ENCODE measurements around the gene XKR8.

XKR8 gene, protein sequence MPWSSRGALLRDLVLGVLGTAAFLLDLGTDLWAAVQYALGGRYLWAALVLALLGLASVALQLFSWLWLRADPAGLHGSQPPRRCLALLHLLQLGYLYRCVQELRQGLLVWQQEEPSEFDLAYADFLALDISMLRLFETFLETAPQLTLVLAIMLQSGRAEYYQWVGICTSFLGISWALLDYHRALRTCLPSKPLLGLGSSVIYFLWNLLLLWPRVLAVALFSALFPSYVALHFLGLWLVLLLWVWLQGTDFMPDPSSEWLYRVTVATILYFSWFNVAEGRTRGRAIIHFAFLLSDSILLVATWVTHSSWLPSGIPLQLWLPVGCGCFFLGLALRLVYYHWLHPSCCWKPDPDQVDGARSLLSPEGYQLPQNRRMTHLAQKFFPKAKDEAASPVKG

GRCh38 chr1:27959792-27960603 lies at the start of gene XKR8:
Gene XKR8 (plus strand): TSS chr1:27959973. CDS start chr1:27960070, 97 bp downstream.
- DNase-seq (ENCODE audit: low read depth): peak; percentile 36

DNA sequence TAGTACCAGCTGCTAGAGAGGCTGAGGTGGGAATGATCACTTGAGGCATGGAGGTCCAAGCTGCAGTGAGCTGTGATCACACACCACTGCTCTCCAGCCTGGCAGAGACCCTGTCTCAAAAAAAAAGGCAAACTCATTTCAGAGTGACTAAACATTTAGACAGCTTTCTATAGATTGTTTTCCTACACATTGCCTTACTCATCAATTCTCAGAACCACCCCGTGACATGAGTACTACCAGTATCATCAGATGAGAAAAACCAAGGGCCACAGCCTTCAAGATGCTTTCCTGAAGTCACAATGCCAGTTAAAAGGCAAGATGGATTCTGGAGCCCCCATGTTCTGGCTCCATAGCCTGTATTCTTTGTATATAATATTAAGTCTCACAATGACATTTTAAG lies 47.3 kb upstream of the XKR8 start:
- DNase-seq (ENCODE audit: low read depth): no peak

GRCh38 chr1:27915082-27915575 lies 44.6 kb upstream of the XKR8 start:
- no peak for DNase-seq (ENCODE audit: low read depth)

- DNase-seq (ENCODE audit: low read depth): no peak
Observed at GRCh38 chr1:27922272-27922671, 37.5 kb upstream of the XKR8 start.

GRCh38 chr1:27928216-27928954 lies 31.4 kb upstream of the XKR8 start:
- DNase-seq (ENCODE audit: low read depth): no peak

DNA sequence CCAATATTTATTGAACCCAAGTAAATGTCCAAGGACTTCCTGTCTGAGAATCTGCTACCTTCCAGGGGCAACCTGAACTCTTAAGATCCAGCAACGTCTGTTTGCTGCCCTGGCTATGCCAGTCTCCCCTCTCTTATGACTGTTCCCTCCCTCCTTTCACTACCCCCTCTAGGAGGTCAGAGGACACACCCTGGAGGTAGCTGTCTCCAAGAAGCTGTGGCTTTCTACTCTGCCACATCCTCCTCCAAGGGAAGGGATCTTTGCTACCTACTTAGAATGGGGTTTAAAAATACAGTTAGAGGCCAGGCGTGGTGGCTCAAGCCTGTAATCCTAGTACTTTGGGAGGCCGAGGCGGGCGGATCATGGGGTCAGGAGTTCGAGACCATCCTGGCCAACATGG lies 28.6 kb upstream of the XKR8 start:
- no peak for DNase-seq (ENCODE audit: low read depth)

GRCh38 chr1:27931759-27932158 lies 28.0 kb upstream of the XKR8 start:
- DNase-seq (ENCODE audit: low read depth): no peak

DNA sequence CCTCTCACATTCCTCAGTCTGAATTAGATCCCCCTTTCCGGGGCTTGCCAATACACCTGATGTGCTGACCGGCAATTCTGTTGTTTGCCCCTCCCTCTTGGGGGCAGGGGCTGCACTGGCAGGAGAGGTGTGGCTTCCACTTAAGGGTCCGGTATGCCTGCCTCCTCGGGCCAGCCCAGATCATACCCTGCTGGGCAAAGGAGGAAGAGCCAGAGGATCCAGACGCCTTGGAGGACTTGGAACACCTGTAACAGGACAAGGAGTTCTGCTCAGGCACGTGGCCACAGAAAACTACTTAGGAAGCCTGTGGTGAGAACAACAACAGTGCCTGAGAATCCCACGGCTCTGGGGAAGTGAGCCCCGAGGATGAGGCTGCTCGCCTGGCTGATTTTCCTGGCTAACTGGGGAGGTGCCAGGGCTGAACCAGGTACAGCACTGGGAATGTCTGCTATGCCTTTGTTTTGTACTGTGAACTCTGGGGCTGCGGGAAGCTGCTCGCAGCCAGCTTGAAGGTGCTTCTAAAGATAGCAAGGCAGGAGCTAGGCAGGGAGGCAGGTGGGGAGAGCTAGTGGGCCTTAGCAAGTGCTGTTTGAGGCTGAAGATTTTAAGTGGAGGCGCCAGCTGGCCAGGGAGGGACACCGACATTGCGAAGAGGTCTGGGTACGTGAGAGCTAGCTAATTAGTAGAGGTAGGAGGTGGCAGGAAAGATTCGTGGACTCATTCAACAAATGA lies 24.8 kb upstream of the XKR8 start, which contains the start of gene SMPDL3B:
SMPDL3B (plus strand) TSS at position 183 of the 732 bp plus-strand sequence; CDS start at position 367, 184 bp downstream.
- no peak for DNase-seq (ENCODE audit: low read depth)

GRCh38 chr1:27935721-27936120 lies 24.1 kb upstream of the XKR8 start:
- no peak for DNase-seq (ENCODE audit: low read depth)

GRCh38 chr1:27936370-27936769 lies 23.4 kb upstream of the XKR8 start:
- DNase-seq (ENCODE audit: low read depth): no peak

DNA sequence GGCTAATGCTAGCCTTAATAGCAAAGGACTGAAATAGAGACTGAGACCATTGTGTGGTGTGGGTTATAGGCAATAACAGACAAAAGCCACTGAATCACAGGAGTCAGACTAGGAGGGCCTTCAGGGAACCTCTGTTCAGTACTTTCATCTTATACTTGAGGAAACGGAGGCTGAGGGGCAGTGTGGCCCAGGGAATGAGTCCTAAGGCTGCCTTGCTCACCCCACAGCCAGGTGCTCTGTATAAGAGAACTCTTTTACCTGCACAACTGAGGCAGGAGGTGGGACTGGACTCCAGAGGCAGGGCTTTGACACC lies 22.3 kb upstream of the XKR8 start:
- DNase-seq (ENCODE audit: low read depth): no peak

DNA sequence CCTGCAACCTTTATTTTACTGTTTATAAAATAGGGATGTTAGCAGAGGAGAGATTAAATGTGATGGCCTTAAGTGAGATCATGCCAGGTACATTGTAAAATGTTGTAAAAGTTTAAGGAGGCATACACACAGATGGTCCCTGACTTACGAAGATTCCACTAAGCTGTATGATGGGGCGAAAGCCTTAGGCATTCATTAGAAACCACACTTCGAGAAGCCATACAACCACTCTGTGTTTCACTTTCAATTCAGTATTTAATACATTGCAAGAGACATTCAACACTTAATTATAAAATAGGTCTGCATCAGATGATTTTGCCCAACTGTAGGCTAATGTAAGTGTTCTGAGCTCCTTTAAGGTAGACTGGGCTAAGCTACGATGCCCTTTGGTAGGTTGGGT lies 21.3 kb upstream of the XKR8 start:
- no peak for DNase-seq (ENCODE audit: low read depth)

DNA sequence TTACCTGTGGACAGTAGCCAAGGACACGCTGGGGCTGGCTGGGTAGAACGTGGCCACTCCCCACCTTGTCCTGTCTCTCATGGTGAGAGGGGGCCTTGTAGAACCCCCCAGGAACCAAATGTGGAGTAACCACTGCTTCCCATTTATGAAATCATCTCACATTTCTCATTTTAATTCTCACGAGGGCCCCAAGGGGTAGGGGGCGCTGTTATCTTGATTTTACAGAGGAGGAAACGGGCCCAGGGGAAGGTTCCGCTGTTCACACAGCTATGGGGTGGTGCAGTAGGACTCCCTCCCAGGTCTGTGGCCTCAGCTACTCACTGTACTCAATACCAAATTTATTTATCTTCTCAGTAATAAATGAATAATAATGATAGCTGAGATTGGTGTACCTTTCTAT lies 19.5 kb upstream of the XKR8 start:
- DNase-seq (ENCODE audit: low read depth): no peak

DNA sequence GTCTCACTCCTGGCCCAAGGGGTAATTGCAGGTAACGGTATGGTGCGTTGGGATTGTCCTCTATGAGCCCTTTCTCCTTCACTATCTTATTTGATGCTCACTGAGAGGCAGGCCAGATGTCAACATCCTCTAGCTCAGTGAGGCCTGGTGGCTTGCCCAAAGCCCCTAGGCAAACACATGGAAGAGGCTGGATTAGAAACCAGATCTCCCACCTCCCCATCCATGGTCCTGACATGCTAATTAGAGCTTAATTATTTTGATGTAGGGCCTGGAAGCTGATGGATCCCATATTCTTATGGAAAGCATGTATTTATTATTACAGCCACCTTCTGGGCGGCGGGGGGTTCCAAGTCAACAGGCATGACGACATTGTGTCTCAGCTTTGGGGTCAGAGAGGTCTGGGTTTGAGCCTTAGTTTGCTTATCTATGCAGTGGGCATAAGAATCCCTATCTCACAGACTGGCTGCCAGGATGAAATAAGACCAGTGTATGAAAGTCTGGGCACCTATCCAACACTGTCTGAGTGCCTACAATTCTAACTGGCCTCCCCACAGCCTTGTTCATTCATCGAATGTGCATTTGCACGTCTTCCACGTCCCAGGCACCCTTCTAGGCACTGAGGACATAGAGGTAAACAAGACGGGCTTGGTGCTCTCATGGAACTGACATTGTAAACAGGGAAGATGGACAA lies 18.8 kb upstream of the XKR8 start:
- no peak for DNase-seq (ENCODE audit: low read depth)

GRCh38 chr1:27941671-27942540 lies 17.9 kb upstream of the XKR8 start:
- DNase-seq (ENCODE audit: low read depth): no peak

- DNase-seq (ENCODE audit: low read depth): no peak
Observed at GRCh38 chr1:27945020-27945419, 14.8 kb upstream of the XKR8 start.

- no peak for DNase-seq (ENCODE audit: low read depth)
Observed at GRCh38 chr1:27949027-27949426, 10.7 kb upstream of the XKR8 start.

GRCh38 chr1:27951396-27951795 lies 8.4 kb upstream of the XKR8 start:
- DNase-seq (ENCODE audit: low read depth): no peak

DNA sequence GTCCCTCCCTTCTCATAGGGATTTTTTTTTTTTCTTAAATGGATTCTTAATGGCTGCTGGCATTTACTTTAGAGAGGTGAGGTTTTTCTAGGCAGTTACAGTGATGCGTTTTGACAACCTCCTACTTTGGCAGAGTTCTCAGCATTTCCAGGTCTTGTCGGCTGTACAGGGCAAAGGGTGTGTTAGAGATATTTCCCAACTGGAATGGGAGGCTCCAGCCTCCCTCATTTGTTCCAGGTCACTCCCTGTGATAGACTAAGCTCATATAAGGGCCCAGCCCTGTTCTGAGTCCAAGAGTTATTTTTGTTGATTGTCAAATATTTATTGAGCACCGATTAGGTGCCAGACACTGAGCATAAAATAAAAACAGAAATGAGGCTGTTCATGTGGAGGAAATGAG lies 7.6 kb upstream of the XKR8 start:
- no peak for DNase-seq (ENCODE audit: low read depth)

- no peak for DNase-seq (ENCODE audit: low read depth)
Observed at GRCh38 chr1:27954186-27954585, 5.6 kb upstream of the XKR8 start.
